ENCODE results near the gene FSTL5.

Gene FSTL5

GRCh38 chr4:161952382-161952781 is 211.4 kb downstream of the FSTL5 start:
- TF ChIP-seq EP300 (IDR thresholded peaks at IDR 0.05; ENCODE audit: borderline replicate concordance) (no peak), RAD21 (IDR thresholded peaks at IDR 0.05; ENCODE audit: low read depth) (peak; percentile 30; the same call in 1 of the 2 replicates)

GRCh38 chr4:161949946-161950725 is 213.7 kb downstream of the FSTL5 start:
- TF ChIP-seq RAD21 (IDR thresholded peaks at IDR 0.05; ENCODE audit: low read depth), result no peak
- TF ChIP-seq ZBTB7A (IDR thresholded peaks at IDR 0.05; ENCODE audit: low read depth), result no peak
- no peak for TF ChIP-seq TCF12 (IDR thresholded peaks at IDR 0.05; ENCODE audit: low read depth)
- no peak for TF ChIP-seq TAF1 (IDR thresholded peaks at IDR 0.05; ENCODE audit: low read depth)
- no peak for TF ChIP-seq MAX (IDR thresholded peaks at IDR 0.05)
- TF ChIP-seq EP300 (IDR thresholded peaks at IDR 0.05; ENCODE audit: borderline replicate concordance), result no peak
- no peak for TF ChIP-seq USF1 (IDR thresholded peaks at IDR 0.05)
- TF ChIP-seq YY1 (IDR thresholded peaks at IDR 0.05; ENCODE audit: low read depth), result no peak
- TF ChIP-seq EGR1 (IDR thresholded peaks at IDR 0.05), result no peak
- TF ChIP-seq TEAD4 (IDR thresholded peaks at IDR 0.05), result no peak
- TF ChIP-seq REST (IDR thresholded peaks at IDR 0.05; ENCODE audit: low read depth), result no peak
- no peak for TF ChIP-seq CEBPB (IDR thresholded peaks at IDR 0.05)
- TF ChIP-seq FOXM1 (IDR thresholded peaks at IDR 0.05; ENCODE audit: borderline replicate concordance, low read depth), result no peak
- TF ChIP-seq NFIC (IDR thresholded peaks at IDR 0.05), result no peak

- TF ChIP-seq CEBPB (IDR thresholded peaks at IDR 0.05) (no peak), NFIC (IDR thresholded peaks at IDR 0.05) (no peak), TAF1 (IDR thresholded peaks at IDR 0.05; ENCODE audit: low read depth) (no peak), USF1 (IDR thresholded peaks at IDR 0.05) (no peak), RAD21 (IDR thresholded peaks at IDR 0.05; ENCODE audit: low read depth) (no peak), EP300 (IDR thresholded peaks at IDR 0.05; ENCODE audit: borderline replicate concordance) (no peak), FOXM1 (IDR thresholded peaks at IDR 0.05; ENCODE audit: borderline replicate concordance, low read depth) (no peak), YY1 (IDR thresholded peaks at IDR 0.05; ENCODE audit: low read depth) (no peak), TCF12 (IDR thresholded peaks at IDR 0.05; ENCODE audit: low read depth) (no peak), ZBTB7A (IDR thresholded peaks at IDR 0.05; ENCODE audit: low read depth) (no peak), MAX (IDR thresholded peaks at IDR 0.05) (no peak), EGR1 (IDR thresholded peaks at IDR 0.05) (no peak), REST (IDR thresholded peaks at IDR 0.05; ENCODE audit: low read depth) (no peak), CREB1 (IDR thresholded peaks at IDR 0.05; ENCODE audit: low read depth) (no peak), TEAD4 (IDR thresholded peaks at IDR 0.05) (no peak)
Measured at GRCh38 chr4:161948026-161948770, 215.6 kb downstream of the FSTL5 start.

GRCh38 chr4:161937596-161937995 is 226.2 kb downstream of the FSTL5 start:
- TF ChIP-seq REST (IDR thresholded peaks at IDR 0.05; ENCODE audit: low read depth) (no peak), TCF12 (IDR thresholded peaks at IDR 0.05; ENCODE audit: low read depth) (no peak), NFIC (IDR thresholded peaks at IDR 0.05) (no peak), EGR1 (IDR thresholded peaks at IDR 0.05) (no peak), YY1 (IDR thresholded peaks at IDR 0.05; ENCODE audit: low read depth) (no peak), TEAD4 (IDR thresholded peaks at IDR 0.05) (no peak), MAX (IDR thresholded peaks at IDR 0.05) (no peak), USF1 (IDR thresholded peaks at IDR 0.05) (no peak), EP300 (IDR thresholded peaks at IDR 0.05; ENCODE audit: borderline replicate concordance) (no peak), RAD21 (IDR thresholded peaks at IDR 0.05; ENCODE audit: low read depth) (no peak), CEBPB (IDR thresholded peaks at IDR 0.05) (no peak), ZBTB7A (IDR thresholded peaks at IDR 0.05; ENCODE audit: low read depth) (no peak), TAF1 (IDR thresholded peaks at IDR 0.05; ENCODE audit: low read depth) (no peak), CREB1 (IDR thresholded peaks at IDR 0.05; ENCODE audit: low read depth) (no peak), FOXM1 (IDR thresholded peaks at IDR 0.05; ENCODE audit: borderline replicate concordance, low read depth) (no peak)

Measured in Ishikawa (cell line).